Fibroblast of skin of right quadriceps (primary cell): Measurements from ENCODE around the gene MCCC2.
"Not testable (repeated sequence)": the region's sequence is repeated elsewhere in the genome, so short reads cannot be mapped to it uniquely, and the experiment has no call there.

ENCODE experiments used
- DNase-seq: peaks from one replicate; pipeline ENCODE4 v3.0.0-alpha.2; 2013

The MCCC2 gene

GRCh38 chr5:71586941-71587765, at the start of gene MCCC2:
Gene MCCC2 (plus strand): TSS chr5:71587340. CDS start chr5:71587426, 86 bp downstream.
- peak; percentile 95 for DNase-seq

- no peak for DNase-seq
These were observed 49.5 kb upstream of the MCCC2 start for GRCh38 chr5:71537687-71538086.

GRCh38 chr5:71550885-71551284, 36.3 kb upstream of the MCCC2 start:
- DNase-seq: not testable (repeated sequence)

DNA sequence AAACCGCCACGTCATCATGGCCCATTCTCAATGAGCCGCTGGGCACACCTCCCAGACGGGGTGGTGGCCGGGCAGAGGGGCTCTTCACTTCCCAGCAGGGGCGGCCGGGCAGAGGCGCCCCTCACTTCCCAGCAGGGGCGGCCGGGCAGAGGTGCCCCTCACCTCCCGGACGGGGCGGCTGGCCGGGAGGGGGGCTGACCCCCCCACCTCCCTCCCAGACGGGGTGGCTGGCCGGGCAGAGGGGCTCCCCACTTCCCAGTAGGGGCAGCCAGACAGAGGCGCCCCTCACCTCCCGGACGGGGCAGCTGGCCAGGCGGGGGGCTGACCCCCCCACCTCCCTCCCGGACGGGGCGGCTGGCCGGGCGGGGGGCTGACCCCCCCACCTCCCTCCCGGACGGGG, 35.6 kb upstream of the MCCC2 start:
- not testable (repeated sequence) for DNase-seq

GRCh38 chr5:71552026-71552749, 35.0 kb upstream of the MCCC2 start:
- not testable (repeated sequence) for DNase-seq

DNA sequence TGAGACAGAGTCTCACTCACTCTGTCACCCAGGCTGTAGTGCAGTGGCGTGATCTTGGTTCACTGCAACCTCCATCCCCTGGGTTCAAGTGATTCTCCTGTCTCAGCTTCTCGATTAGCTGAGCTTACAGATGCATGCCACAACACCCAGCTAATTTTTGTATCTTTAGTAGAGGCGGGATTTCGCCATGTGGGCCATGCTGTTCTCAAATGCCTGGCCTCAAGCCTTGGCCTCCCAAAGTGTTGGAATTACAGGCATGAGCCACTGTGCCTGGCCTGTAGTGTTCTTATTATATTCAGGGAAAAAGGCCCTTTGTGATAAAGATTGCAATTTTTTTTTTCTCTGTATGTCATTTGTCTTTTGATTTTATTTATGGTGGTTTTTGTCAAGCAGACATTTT, 24.0 kb upstream of the MCCC2 start:
- no peak for DNase-seq

GRCh38 chr5:71564895-71565294, 22.2 kb upstream of the MCCC2 start:
- no peak for DNase-seq

- DNase-seq: no peak
These were observed 17.2 kb upstream of the MCCC2 start for GRCh38 chr5:71569748-71570509.

GRCh38 chr5:71571811-71572210, 15.3 kb upstream of the MCCC2 start:
- DNase-seq: not testable (repeated sequence)

GRCh38 chr5:71573591-71573990, 13.5 kb upstream of the MCCC2 start:
- DNase-seq: no peak

DNA sequence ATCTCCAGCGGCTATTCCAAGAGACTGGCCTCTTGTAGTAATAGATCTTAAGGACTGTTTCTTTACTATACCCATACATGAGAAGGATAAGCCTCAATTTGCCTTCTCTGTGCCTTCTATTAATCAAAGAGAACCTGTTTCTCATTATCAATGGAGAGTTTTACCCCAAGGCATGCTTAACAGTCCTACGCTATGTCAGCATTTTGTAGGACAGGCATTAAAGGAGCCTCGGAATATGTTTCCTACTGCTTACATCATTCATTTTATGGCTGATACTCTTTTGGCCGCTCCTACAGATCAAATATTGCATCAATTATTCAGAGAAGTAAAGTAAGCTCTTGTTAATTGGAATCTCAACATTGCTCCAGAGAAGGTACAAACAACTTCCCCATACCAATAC, 11.6 kb upstream of the MCCC2 start:
- not testable (repeated sequence) for DNase-seq

- peak; percentile 10 for DNase-seq
These were observed 10.9 kb upstream of the MCCC2 start for GRCh38 chr5:71576241-71576640.

DNA sequence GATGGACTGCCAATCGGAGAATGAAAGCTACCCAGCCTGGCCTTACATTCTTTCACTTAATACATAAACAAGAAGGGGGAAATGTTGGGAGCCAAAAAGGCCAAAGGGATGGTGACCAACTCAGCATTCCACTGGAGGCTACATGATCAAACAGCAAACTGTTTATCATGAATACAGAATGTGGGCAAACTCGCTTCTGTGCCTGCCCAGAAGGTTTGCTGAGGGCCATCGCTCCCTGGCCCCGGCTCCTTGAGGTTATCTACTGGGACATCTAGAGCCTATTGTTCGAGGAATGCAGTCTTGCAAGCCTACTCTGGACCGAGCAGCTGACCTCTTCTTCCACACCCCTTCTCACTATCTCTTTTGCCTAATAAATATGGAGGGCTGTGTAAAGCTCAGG, 9.3 kb upstream of the MCCC2 start:
- DNase-seq: not testable (repeated sequence)

DNA sequence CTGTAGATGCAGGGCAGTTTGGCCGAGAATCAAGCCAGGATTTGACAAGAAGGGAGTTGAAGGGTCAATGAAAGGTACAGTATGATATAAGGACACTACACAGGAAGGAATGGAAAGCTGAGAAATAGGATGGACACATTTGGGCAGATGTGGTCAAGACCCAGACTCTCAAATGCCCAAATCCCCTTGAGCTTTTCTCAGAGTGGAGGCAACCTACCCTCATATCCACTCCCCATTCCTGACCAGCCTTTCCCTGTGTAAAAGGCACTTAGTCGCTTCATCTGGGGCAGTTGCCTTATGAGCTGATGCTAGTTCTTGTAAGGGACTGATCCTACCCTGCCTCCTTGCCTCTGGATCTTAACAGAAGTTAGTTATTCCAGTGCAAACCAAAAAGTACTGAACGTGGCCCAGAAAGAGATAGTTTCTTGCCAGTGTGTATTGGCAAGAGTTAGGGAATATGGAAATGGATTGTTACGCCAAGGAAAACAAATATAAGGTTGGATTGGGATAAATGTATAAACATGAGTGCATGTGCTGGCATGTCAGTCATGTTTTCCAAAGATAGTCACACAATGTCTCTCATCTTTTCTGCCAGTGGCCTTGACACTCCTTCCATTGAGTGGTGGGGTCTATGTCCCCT, 4.1 kb upstream of the MCCC2 start:
- no peak for DNase-seq

DNA sequence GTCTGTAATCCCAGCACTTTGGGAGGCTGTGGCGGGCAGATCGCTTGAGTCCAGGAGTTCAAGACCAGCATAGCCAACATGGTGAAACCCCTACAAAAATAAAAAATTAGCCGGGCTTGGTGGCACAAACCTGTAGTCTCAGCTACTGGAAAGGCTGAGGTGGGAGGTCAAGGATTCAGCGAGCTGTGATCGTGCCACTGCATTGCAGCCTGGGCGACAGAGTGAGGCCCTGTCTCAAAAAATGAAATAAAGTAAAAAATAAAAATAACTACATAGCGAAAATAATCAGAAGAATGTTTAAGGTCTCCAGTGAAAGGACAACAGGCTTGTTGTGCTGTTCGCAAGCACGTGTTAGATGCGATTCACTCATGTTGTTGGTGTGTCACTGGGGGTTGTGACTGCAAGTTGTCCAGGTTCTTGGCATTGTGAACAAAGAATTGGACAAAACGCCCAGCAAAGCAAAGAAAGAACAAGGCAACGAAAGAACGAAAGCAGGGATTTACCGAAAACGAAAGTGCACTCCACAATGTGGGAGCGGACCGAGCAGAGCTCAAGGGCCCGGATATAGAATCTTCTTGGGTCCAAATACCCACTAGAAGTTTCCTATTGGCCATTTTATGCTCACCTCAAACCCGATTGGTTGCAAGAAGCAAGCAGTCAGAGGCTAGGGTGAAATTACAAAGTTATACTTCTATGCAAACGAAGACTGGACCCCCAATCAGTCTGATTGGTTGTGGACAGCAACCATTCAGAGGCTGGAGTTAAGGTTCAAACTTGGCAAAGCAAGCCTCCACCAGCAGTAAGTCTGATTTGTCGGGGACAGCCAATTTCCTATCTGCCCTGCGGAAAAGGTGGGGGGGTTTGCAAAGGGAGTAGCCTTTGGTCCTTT, 844 bp upstream of the MCCC2 start:
- DNase-seq: peak; percentile 32

DNA sequence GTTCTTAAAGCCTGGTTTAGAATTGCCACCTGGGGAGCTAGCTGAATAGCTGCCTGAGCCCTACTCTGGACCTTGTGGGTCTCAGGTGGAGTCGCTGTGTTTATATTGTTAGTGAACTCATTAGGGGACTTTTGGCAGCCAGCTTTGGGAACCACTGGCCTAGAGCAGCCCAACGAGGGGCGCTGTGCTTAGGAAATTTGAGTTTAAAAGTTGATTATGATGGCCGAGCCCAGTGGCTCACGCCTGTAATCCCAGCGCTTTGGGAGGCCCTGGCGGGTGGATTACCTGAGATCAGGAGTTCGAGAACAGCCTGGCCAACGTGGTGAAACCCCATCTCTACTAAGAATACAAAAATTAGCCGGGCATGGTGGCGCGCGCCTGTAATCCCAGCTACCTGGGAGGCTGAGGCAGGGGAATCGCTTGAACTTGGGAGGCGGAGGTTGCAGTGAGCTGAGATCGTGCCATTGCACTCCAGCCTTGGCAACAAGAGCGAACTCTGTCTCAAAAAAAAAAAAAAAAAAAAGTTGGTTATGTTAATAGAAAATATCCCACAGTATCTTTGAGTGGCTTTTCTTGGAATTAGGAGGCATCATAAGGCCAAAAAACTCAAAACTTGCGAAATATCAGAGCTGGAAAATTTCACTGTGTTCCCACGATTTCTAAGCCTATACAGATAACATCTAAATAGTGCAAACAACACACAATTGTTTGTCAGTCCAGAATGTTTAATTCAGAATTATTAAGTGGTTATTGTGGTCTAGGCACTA, 809 bp downstream of the MCCC2 start:
- DNase-seq: no peak

- no peak for DNase-seq
These were observed 1.4 kb downstream of the MCCC2 start for GRCh38 chr5:71588533-71588885.

- no peak for DNase-seq
These were observed 2.8 kb downstream of the MCCC2 start for GRCh38 chr5:71589903-71590302.

DNA sequence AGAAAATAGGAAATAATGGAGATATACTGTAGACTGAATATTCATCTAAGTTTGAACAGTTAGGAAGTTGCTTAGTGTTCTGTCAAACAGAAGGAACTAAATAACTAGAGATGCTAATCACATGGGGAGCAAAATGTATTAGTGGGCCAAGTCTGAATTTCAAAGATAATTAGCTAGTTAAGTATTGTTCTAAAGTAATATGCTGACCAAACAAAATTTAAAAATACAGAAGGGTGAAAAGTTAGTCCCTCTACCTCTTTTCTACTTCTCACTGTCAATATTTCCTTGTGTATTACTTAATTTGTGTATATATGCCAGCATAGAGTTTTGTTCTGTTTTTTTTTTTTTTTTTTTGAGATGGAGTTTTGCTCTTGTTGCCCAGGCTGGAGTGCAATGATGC, 4.0 kb downstream of the MCCC2 start:
- no peak for DNase-seq

GRCh38 chr5:71596169-71596568, 9.0 kb downstream of the MCCC2 start:
- DNase-seq: no peak

DNA sequence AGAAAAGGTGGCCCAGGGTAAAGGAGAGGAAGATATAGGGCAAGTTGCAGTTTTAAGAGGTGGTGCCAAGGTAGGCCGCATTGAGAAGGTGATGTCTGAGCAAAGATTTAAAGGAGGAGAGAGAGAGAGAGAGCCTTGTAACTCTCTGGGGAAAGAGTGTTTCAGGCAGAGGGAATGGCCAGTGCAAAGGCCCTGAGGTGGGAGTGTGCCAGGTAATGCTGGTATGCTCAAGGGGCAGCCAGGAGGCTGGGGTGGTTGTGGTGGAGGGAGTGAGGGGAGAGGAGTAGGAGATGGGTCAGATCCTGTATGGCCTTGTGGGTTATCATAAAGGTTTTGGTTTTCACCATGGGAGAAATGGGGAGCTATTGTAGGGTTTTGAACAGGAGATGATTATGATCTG, 9.9 kb downstream of the MCCC2 start:
- DNase-seq: no peak
